Measurements from ENCODE around the gene ZMIZ1.

GRCh38 chr10:79144351-79145173 is 75.8 kb downstream of the ZMIZ1 start:
- TF ChIP-seq CTCF (conservative IDR thresholded peaks at IDR 0.05; ENCODE audit: low read depth in 2 of 2) (no peak), CREB1 (CRISPR knock-in tag; IDR thresholded peaks at IDR 0.05; ENCODE audit: low read depth) (no peak), POLR2AphosphoS5 (IDR thresholded peaks at IDR 0.05; ENCODE audit: low read depth) (no peak), JUNB (IDR thresholded peaks at IDR 0.05; ENCODE audit: unreplicated experiment) (no peak), EZH2 (IDR thresholded peaks at IDR 0.05; ENCODE audit: low read depth, unreplicated experiment) (no peak), EZH2phosphoT487 (IDR thresholded peaks at IDR 0.05; ENCODE audit: unreplicated experiment) (no peak)

Measured in GM23338 (cell line).